SK-N-SH treated with all-trans-retinoic acid at 6 μM for 48 hours (cell line): Measurements from ENCODE around the gene ZNF423.

Experiments
- ATAC-seq: fragments of 200-7000 bp; cut with Tn5 transposase; 3 replicates; pipeline ENCODE4 v1.9.1; 2020; ENCODE audit warnings: mild to moderate bottlenecking, moderate library complexity
- ARNTL ChIP-seq: fragments of 450-650 bp; formaldehyde crosslinking; IDR thresholded peaks from 2 replicates; pipeline ENCODE4 v1.5.0; 2020; ENCODE audit warnings: low read depth, mild to moderate bottlenecking, moderate library complexity, borderline replicate concordance
- BACH2 ChIP-seq: fragments of 250-450 bp; sonication (Bioruptor Pico); IDR thresholded peaks from 2 replicates; pipeline ENCODE4 v1.9.0; 2021; ENCODE audit warnings: mild to moderate bottlenecking, borderline replicate concordance
- CSDC2 ChIP-seq: fragments of 250-450 bp; sonication (Bioruptor Pico); IDR thresholded peaks from 2 replicates; pipeline ENCODE4 v1.5.0; 2020; ENCODE audit warnings: mild to moderate bottlenecking, moderate library complexity
- ESRRG ChIP-seq: fragments of 250-450 bp; sonication (Bioruptor Pico); IDR thresholded peaks from 2 replicates; pipeline ENCODE4 v1.6.1; 2021; ENCODE audit warnings: mild to moderate bottlenecking
- GLIS3 ChIP-seq: fragments of 250-450 bp; sonication (Bioruptor Pico); IDR thresholded peaks from 2 replicates; pipeline ENCODE4 v1.5.0; 2020; ENCODE audit warnings: mild to moderate bottlenecking, moderate library complexity
- ISL1 ChIP-seq: fragments of 250-450 bp; sonication (Bioruptor Pico); IDR thresholded peaks from 2 replicates; pipeline ENCODE4 v2.1.2; 2022; ENCODE audit warnings: mild to moderate bottlenecking, moderate library complexity
- PPARA ChIP-seq: fragments of 250-450 bp; sonication (Bioruptor Pico); IDR thresholded peaks from 2 replicates; pipeline ENCODE4 v1.5.0; 2020; ENCODE audit warnings: mild to moderate bottlenecking, borderline replicate concordance
- TCF4 ChIP-seq: fragments of 250-450 bp; sonication (Bioruptor Pico); IDR thresholded peaks from 2 replicates; pipeline ENCODE4 v1.8.0; 2021; ENCODE audit warnings: mild to moderate bottlenecking, moderate library complexity, borderline replicate concordance
- TOX ChIP-seq: fragments of 250-450 bp; sonication (Bioruptor Pico); IDR thresholded peaks from 2 replicates; pipeline ENCODE4 v1.8.0; 2021; ENCODE audit warnings: mild to moderate bottlenecking, moderate library complexity, borderline replicate concordance
- ZC3H10 ChIP-seq: fragments of 250-450 bp; sonication (Bioruptor Pico); IDR thresholded peaks from 2 replicates; pipeline ENCODE4 v1.5.1; 2021; ENCODE audit warnings: mild to moderate bottlenecking, moderate library complexity
- ZFP3 ChIP-seq: fragments of 250-450 bp; sonication (Bioruptor Pico); IDR thresholded peaks from 2 replicates; pipeline ENCODE4 v1.5.0; 2020; ENCODE audit warnings: mild to moderate bottlenecking, moderate library complexity
- ZFP30 ChIP-seq: fragments of 450-650 bp; formaldehyde crosslinking; IDR thresholded peaks from 2 replicates; pipeline ENCODE4 v1.5.0; 2022; ENCODE audit warnings: mild to moderate bottlenecking, moderate library complexity
- ZNF565 ChIP-seq: fragments of 450-650 bp; formaldehyde crosslinking; conservative IDR thresholded peaks from 2 replicates; pipeline ENCODE4 v1.5.0; 2020; ENCODE audit warnings: low read depth, mild to moderate bottlenecking, moderate library complexity
- ZNF70 ChIP-seq: fragments of 450-650 bp; formaldehyde crosslinking; IDR thresholded peaks from 2 replicates; pipeline ENCODE4 v1.5.0; 2020; ENCODE audit warnings: mild to moderate bottlenecking, moderate library complexity
- ZNF8 ChIP-seq: fragments of 450-650 bp; formaldehyde crosslinking; IDR thresholded peaks from 2 replicates; pipeline ENCODE4 v1.5.0; 2020; ENCODE audit warnings: mild to moderate bottlenecking, moderate library complexity
- TF ChIP-seq, protein P1 (sequence below): fragments of 250-450 bp; sonication (Bioruptor Pico); IDR thresholded peaks from 2 replicates; pipeline ENCODE4 v1.5.0; 2020; ENCODE audit warnings: mild to moderate bottlenecking, moderate library complexity
- TF ChIP-seq, protein P2 (sequence below): fragments of 250-450 bp; sonication (Bioruptor Pico); IDR thresholded peaks from 2 replicates; pipeline ENCODE4 v1.8.0; 2020; ENCODE audit warnings: mild to moderate bottlenecking, moderate library complexity, borderline replicate concordance
- TF ChIP-seq, protein P3 (sequence below): fragments of 250-450 bp; sonication (Bioruptor Pico); IDR thresholded peaks from 2 replicates; pipeline ENCODE4 v1.5.1; 2020; ENCODE audit warnings: low read depth, mild to moderate bottlenecking, moderate library complexity
- TF ChIP-seq, protein P4 (sequence below): fragments of 250-450 bp; sonication (Bioruptor Pico); IDR thresholded peaks from 2 replicates; pipeline ENCODE4 v1.8.0; 2021; ENCODE audit warnings: low read depth, mild to moderate bottlenecking, moderate library complexity, borderline replicate concordance

Gene ZNF423

DNA sequence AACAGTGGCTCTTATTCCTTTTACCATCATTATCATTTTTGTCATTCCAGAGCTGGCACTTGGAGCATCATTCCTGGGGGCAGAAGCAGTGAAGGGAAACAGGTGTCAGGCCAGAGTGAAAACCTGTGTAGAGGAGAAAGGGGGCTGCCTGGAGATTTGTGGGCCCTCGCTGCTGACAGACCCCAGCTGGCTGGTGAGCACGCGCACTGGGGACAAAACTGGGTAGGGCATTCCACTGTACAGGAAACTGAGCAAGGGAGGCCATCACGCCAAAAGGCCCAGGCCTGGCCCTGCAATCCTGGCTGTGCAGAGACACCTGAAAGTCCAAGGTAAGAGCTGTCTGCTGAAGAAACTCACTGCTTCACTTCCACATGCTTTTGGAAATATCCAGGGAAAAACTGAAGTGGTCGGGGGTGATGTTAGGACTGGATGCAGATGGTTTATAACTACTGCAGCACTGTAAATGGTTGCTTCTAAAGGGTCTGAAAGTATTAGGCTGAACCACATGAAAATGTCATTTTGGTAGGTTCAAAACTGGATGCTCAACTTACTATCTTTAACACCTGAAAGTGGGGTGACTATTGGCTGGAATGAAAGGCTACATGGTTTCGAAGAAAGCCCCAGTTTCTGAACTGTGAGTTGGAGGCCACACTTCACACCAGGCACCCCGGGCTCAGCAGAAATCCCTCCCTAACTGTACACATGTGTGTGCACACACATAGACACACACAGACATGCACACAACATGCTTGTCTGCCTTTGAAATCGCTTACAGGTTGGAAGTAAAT is 257.3 kb downstream of the ZNF423 start (continued):
- TF ChIP-seq, protein P1, sequence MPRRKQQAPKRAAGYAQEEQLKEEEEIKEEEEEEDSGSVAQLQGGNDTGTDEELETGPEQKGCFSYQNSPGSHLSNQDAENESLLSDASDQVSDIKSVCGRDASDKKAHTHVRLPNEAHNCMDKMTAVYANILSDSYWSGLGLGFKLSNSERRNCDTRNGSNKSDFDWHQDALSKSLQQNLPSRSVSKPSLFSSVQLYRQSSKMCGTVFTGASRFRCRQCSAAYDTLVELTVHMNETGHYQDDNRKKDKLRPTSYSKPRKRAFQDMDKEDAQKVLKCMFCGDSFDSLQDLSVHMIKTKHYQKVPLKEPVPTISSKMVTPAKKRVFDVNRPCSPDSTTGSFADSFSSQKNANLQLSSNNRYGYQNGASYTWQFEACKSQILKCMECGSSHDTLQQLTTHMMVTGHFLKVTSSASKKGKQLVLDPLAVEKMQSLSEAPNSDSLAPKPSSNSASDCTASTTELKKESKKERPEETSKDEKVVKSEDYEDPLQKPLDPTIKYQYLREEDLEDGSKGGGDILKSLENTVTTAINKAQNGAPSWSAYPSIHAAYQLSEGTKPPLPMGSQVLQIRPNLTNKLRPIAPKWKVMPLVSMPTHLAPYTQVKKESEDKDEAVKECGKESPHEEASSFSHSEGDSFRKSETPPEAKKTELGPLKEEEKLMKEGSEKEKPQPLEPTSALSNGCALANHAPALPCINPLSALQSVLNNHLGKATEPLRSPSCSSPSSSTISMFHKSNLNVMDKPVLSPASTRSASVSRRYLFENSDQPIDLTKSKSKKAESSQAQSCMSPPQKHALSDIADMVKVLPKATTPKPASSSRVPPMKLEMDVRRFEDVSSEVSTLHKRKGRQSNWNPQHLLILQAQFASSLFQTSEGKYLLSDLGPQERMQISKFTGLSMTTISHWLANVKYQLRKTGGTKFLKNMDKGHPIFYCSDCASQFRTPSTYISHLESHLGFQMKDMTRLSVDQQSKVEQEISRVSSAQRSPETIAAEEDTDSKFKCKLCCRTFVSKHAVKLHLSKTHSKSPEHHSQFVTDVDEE (CRISPR knock-in tag) = no peak
- TF ChIP-seq ZFP3 (CRISPR knock-in tag) = no peak
- TF ChIP-seq TCF4 (CRISPR knock-in tag) = no peak
- no peak for TF ChIP-seq GLIS3
- TF ChIP-seq ZC3H10 (CRISPR knock-in tag) = no peak
- no peak for TF ChIP-seq ARNTL (CRISPR knock-in tag)
- no peak for TF ChIP-seq PPARA (CRISPR knock-in tag)
- TF ChIP-seq ZNF70 (CRISPR knock-in tag) = no peak
- TF ChIP-seq TOX = no peak
- TF ChIP-seq CSDC2 (CRISPR knock-in tag) = no peak
- no peak for TF ChIP-seq ZNF565 (CRISPR knock-in tag)
- no peak for TF ChIP-seq ISL1 (CRISPR knock-in tag)

DNA sequence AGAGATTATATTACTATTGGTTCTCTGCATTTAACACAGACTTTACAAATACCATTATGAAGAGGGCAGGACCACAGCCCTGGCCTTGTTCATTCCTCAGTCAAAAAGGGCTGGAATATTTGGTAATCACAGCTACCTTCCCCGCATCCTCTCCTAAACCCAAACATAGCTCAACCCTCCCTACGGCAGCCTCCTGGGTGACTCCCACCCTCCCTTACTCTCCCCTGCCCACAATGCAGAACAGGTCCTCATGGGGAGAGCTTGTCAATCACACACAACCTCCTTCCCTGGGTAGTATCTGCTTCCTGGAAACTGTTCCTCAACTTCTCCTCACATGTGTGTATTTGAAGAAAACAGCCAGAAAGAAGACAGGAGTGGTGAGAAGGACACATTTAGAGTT is 258.1 kb downstream of the ZNF423 start:
- ATAC-seq = no peak
- TF ChIP-seq, protein P2, sequence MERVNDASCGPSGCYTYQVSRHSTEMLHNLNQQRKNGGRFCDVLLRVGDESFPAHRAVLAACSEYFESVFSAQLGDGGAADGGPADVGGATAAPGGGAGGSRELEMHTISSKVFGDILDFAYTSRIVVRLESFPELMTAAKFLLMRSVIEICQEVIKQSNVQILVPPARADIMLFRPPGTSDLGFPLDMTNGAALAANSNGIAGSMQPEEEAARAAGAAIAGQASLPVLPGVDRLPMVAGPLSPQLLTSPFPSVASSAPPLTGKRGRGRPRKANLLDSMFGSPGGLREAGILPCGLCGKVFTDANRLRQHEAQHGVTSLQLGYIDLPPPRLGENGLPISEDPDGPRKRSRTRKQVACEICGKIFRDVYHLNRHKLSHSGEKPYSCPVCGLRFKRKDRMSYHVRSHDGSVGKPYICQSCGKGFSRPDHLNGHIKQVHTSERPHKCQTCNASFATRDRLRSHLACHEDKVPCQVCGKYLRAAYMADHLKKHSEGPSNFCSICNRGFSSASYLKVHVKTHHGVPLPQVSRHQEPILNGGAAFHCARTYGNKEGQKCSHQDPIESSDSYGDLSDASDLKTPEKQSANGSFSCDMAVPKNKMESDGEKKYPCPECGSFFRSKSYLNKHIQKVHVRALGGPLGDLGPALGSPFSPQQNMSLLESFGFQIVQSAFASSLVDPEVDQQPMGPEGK (CRISPR knock-in tag) = no peak
- TF ChIP-seq ZNF8 (CRISPR knock-in tag) (no peak), BACH2 (no peak), ZFP30 (no peak), ISL1 (CRISPR knock-in tag) (no peak), ESRRG (CRISPR knock-in tag) (no peak), GLIS3 (no peak), ZNF565 (CRISPR knock-in tag) (no peak), CSDC2 (CRISPR knock-in tag) (no peak)
- TF ChIP-seq, protein P1 (CRISPR knock-in tag) = no peak
- TF ChIP-seq, protein P3, sequence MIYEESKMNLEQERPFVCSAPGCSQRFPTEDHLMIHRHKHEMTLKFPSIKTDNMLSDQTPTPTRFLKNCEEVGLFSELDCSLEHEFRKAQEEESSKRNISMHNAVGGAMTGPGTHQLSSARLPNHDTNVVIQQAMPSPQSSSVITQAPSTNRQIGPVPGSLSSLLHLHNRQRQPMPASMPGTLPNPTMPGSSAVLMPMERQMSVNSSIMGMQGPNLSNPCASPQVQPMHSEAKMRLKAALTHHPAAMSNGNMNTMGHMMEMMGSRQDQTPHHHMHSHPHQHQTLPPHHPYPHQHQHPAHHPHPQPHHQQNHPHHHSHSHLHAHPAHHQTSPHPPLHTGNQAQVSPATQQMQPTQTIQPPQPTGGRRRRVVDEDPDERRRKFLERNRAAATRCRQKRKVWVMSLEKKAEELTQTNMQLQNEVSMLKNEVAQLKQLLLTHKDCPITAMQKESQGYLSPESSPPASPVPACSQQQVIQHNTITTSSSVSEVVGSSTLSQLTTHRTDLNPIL (CRISPR knock-in tag) = no peak
- TF ChIP-seq, protein P4, sequence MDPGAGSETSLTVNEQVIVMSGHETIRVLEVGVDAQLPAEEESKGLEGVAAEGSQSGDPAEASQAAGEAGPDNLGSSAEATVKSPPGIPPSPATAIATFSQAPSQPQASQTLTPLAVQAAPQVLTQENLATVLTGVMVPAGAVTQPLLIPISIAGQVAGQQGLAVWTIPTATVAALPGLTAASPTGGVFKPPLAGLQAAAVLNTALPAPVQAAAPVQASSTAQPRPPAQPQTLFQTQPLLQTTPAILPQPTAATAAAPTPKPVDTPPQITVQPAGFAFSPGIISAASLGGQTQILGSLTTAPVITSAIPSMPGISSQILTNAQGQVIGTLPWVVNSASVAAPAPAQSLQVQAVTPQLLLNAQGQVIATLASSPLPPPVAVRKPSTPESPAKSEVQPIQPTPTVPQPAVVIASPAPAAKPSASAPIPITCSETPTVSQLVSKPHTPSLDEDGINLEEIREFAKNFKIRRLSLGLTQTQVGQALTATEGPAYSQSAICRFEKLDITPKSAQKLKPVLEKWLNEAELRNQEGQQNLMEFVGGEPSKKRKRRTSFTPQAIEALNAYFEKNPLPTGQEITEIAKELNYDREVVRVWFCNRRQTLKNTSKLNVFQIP (CRISPR knock-in tag) = no peak
